Activated T-cell treated with anti-CD3 and anti-CD28 coated beads, Interleukin-2, amount 50 U/mL, for 48 hours (primary cell): ENCODE results near the gene HNMT.
"Not testable (repeated sequence)": the region's sequence is repeated elsewhere in the genome, so short reads cannot be mapped to it uniquely, and the experiment has no call there.

Source experiments
- DNase-seq, 2 experiments: peaks; one replicate each; pipeline ENCODE4 v3.0.0-alpha.2; 2020

The HNMT gene

DNA sequence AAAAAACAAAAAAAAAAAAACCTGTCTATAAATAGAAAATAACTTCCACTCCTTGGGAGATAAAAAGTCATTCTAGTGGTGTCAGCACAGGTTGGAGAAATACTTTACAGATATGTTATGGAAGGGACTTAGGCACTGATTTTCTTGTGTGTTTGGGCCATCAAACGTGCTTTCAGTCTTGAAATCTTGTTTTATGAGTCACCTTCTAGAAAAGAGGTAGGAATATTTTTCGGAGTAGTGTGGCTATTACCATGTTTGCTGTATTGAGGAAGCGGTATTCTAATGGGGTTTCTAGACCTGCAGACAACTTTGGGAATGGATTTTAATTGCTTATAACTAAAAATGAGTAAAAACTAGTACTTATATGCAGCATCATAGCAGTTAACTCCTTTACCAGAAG is 12.0 kb downstream of the HNMT start:
- DNase-seq = no peak

DNA sequence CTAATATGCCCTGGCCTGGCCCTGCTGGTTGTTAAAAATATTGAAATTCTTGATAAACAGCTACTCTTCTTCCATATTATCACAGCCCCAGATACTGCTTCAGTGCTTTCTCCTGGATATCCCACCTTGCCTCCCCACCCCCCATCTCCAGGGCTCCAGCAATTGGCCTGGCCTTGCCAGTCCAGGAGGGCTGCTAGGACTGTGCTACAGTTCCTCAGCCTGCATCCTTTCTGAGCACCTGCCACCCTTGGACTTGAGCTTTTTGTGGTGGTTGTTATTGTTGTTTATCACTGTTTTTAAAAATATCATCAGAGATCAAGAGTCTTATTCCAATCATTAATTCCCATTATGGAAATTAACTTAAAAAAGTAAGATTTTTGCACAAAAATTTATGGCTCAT is 13.5 kb downstream of the HNMT start:
- DNase-seq = no peak

- DNase-seq = no peak
These were observed 16.2 kb downstream of the HNMT start for GRCh38 chr2:137980459-137980858.

DNA sequence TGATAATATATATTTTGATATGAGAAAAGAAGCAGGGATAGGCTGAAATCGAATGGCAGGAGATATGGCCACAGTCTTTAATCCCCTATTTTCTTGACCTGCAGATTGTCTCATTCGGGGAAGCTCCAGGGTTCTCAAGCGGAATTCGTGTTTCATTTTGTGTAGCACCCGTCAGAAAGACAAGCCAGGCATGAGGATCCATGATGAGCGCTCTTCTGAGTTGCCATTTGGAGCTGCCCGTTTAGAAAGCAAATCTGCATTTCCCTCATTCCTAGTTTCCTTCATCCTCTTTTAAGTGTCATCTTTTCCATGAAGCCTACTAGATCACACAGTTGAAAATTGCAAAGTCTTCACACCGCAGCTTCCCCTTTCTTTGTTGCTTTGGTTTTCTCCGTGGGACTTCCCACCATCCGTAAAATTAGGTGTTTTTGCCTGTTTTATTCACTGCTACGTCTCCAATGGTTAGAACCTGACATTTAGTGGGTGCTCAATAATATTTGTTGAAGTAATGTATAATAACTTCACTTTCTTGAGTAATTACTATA is 16.9 kb downstream of the HNMT start:
- no peak for DNase-seq

- no peak for DNase-seq
These were observed 19.3 kb downstream of the HNMT start for GRCh38 chr2:137983581-137983980.

GRCh38 chr2:137986268-137986667 is 22.0 kb downstream of the HNMT start:
- DNase-seq = no peak

- no peak for DNase-seq
These were observed 22.7 kb downstream of the HNMT start for GRCh38 chr2:137987011-137987410.

DNA sequence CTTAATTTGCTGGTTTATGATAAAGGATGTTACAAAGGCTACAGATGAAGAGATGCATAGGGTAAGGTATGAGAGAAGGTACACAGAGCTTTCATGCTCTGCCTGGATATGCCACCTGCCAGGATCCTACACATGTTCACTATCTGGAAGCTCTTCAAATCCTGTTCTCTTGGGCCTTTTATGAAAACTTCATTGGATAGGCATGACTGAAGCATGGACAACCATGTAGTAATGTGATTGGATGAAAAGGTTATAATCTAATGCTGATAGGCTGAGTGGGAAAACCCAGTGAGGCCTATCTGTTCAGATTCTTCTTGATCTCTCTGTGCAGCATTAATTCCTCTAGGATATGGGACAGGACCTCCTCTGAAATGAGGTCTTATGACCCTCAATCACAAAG is 26.8 kb downstream of the HNMT start:
- DNase-seq = no peak

DNA sequence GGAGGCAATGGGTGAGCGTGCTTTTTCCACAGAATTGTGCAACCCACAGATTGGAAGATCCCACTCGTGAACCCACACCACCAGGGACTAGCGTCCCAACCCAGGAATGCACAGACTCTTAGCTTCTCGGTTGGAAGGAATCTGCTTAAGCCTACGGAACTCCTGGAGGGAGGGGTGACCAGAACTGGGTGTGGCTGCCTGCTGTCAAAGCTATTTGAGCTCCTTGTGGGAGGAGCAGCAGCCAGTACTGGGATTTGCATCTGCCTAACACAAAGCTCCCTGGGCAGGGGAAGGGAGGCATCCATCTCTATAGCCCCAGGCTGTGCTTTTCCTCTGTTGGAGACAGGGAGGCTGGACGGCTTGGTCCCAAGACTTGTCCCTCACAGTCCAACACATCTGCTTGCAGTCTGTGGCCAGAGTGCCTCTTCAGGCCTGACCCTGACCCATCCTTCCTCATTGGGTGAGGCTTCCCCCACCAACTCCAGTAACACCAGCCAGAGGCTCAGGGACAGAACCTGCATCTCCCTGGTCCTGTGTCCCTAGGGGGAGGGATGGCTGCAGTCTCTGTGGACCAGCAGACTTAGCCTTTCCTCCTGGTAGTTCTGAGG is 27.9 kb downstream of the HNMT start:
- DNase-seq = no peak

- not testable (repeated sequence) for DNase-seq
These were observed 29.6 kb downstream of the HNMT start for GRCh38 chr2:137993715-137994476.

- not testable (repeated sequence) for DNase-seq
These were observed 31.1 kb downstream of the HNMT start for GRCh38 chr2:137995368-137995767.

- DNase-seq = not testable (repeated sequence)
These were observed 31.9 kb downstream of the HNMT start for GRCh38 chr2:137996158-137996557.

DNA sequence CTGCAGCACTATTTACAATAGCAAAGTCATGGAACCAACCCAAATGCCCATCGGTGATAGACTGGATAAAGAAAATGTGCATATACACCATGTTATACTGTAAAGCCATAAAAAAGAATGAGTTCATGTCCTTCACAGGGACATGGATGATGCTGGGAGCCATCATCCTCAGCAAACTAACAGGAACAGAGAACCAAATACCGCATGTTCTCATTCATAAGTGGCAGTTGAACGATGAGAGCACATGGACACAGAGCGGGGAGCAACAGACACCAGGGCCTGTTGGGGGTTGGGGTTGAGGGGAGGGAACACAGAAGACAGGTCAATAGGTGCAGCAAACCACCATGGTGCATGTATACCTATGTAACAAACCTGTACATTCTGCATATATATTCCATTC is 33.5 kb downstream of the HNMT start:
- no peak for DNase-seq

DNA sequence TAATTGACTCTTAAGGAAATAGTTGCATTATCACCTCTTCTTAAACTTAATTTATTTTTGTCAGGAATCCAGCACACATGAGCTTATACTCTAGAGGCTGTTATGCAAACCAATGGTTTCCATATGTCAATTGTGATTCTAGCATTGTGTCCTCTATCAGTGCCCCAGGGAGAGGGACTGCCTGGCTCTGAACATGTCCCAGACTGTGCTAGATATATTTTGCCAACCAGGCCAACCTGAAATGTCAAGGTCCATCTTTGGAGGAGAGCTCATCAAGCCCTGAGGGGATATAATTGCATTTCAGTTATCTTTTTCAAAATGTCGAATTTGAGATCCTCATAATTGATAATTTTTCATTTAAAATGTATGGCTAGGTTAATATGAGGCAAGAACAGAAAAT is 34.2 kb downstream of the HNMT start:
- DNase-seq = no peak

DNA sequence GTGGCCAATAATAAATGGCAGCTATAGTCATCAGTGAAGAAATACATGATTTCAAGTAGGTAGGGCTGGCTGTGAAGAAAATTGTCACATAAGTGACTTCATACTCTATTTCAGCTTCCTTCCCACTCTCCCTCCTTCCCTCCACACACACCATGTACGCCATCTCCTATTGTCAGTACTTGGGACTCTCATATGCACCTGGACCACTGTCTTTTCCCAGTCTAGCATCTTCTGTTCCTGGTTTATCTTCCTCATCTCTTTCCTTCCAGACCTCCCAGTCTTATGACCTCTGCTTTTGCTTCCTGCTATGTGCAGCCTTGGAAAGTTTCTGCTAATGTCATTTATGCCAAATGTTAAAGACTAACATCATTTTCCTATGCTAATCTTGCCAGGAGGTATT is 35.0 kb downstream of the HNMT start:
- DNase-seq = no peak

DNA sequence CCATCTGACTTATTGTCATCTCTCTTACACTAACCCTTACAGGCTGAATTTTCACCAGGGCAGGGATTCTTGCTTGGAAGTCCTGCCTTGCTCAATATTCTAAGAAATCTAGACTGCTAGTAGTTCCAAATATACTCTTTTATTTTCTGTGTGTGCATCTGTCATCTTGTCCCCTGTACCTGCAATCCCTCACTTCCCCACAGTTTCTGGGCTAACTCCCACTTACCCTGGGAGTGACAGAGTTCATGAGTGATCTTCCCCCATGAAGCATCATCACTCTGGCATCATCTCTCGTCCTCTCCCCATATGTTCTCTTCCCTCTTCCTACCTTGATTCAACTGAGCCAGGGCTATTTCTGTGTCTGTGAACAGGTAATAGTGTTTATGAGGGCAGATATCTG is 35.7 kb downstream of the HNMT start:
- no peak for DNase-seq

- DNase-seq = no peak
These were observed 36.5 kb downstream of the HNMT start for GRCh38 chr2:138000796-138001195.

DNA sequence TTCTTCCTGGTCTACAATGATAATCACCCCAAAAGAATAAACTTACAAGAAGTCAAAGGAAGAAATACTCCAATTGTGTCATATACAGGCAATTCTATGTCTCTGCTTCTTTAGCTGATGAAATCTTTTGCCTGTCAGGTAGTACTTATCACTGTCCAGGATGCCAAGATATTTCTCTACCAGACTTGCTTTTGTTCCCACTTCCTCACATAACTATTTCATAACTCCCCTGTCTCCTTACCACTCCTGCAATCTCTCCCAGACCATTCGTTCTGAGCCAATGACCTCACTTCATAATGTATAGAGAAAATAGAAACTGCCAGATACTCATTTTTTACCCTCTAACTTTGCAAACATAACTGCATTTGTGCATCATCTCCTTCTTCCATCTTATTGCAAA is 39.1 kb downstream of the HNMT start:
- no peak for DNase-seq

- no peak for DNase-seq
These were observed 43.2 kb downstream of the HNMT start for GRCh38 chr2:138007431-138007830.

GRCh38 chr2:138009622-138010021 is 45.3 kb downstream of the HNMT start:
- DNase-seq = no peak

DNA sequence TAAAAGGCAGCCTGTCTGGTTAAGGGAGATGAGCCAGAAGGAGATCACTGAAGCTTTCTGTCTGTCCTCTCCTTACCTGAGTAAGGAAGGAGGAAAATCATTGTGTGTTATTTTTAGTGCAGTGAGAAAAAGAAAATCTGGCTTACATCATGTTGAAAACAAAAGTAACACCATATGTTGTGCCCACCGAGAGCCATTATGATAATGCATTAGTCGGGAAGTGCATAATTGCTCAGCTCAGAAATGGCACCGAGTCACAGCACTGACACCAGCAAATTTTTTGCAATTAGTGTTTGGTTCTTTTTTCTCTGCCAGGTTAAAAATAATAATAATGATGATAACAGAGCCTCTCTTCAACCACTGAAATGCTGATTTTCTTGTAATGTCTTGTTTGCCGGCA is 46.6 kb downstream of the HNMT start:
- no peak for DNase-seq

GRCh38 chr2:138012082-138012481 is 47.8 kb downstream of the HNMT start:
- no peak for DNase-seq

GRCh38 chr2:138012968-138013367 is 48.7 kb downstream of the HNMT start:
- no peak for DNase-seq

DNA sequence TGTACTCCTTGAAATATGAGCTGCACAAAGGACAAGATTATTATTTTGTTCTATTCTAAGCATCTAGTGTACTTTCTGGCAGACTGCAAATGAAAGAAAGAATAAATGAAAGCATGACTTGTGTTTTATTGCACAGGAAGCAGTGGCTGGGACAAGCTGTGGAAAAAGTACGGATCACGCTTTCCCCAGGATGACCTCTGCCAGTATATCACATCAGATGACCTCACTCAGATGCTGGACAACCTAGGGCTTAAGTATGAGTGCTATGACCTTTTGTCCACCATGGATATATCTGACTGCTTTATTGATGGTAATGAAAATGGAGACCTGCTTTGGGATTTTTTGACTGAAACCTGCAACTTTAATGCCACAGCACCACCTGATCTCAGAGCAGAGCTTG is 49.4 kb downstream of the HNMT start:
- no peak for DNase-seq

DNA sequence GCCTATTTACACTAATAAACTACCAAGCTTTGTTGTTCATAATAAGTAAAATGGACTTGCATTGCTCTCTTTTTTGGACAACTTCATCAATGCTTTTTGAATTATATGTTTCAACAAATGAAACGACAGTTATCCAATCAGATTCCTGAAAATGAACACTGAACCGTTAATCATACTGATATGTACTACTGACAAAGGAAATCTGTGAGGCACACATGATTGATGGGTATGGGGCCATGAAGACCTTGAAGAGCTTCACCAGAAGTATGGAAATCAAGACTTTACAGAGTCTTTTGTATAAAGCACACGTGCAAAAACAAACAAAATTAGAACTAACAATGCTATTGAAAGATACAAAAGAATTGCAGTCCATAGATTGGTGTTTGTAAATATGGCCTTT is 51.2 kb downstream of the HNMT start:
- no peak for DNase-seq
